HCT116 (cell line): ENCODE results near the gene C11orf91. TPM values are rescaled to one million over a fixed set of nuclear protein-coding genes. Genes with fewer than 3 reads are reported as not detected.

Experiments used
- ATAC-seq: fragments of 200-7000 bp; cut with Tn5 transposase; 2 replicates; pipeline ENCODE4 v1.9.1; 2020; ENCODE audit warnings: mild to moderate bottlenecking, moderate library complexity
- BruUV-seq: library from RNA; stranded (reverse); fragments of 400-500 nt; replicated peaks from 2 replicates; lab custom pipeline; 2021; lab: Mats Ljungman, UMichigan
- CTCF ChIA-PET: fragments of 300-600 bp; sonication (Branson Sonifier 250); formaldehyde crosslinking; loops from one replicate; lab custom pipeline; 2021; ENCODE audit warnings: antibody characterized with exemption; lab: Charles Lee
- POLR2A ChIA-PET: fragments of 300-600, 350-600 bp; sonication (Branson Sonifier 250); formaldehyde crosslinking; loops from one replicate; lab custom pipeline; 2021; ENCODE audit warnings: antibody characterized with exemption; lab: Charles Lee
- RAD21 ChIA-PET, 2 experiments: fragments of 300-600 bp; sonication (Branson Sonifier 250); formaldehyde crosslinking; loops; one replicate each; lab custom pipeline; 2023; ENCODE audit warnings: low total read pairs in 2 of 2; ENCODE audit not compliant: uncharacterized antibody in 2 of 2, unreplicated experiment in 2 of 2, low non-redundant PET in 1 of 2; lab: Charles Lee
- DNase-seq: peaks from one replicate; pipeline ENCODE4 v3.0.0-alpha.2; 2010; ENCODE audit warnings: low read depth, low spot score
- H2AFZ ChIP-seq: fragments of 200-600 bp; shearing (Covaris generic), sonication (generic); 2 replicates; pipeline ENCODE4 v1.6.1; 2017; ENCODE audit warnings: low read depth, mixed run types, mixed read lengths, antibody characterized with exemption, low read length; ENCODE audit not compliant: poor library complexity, severe bottlenecking
- H3K27ac ChIP-seq: 2 replicates; pipeline ENCODE4 v1.5.1; 2012; ENCODE audit warnings: low read depth, low read length
- H3K27me3 ChIP-seq: fragments of 200-600 bp; sonication (generic); 2 replicates; pipeline ENCODE4 v1.6.1; 2016; ENCODE audit warnings: mixed run types, low read length, mixed read lengths; ENCODE audit not compliant: insufficient read depth
- H3K36me3 ChIP-seq, 2 experiments: fragments of 200-500 bp in 1 of 2; fragments of 200-600 bp in 1 of 2; sonication (Bioruptor generic) in 1 of 2; sonication (generic) in 1 of 2; 2 replicates each; pipeline versions ENCODE4 v1.5.1 to v1.6.1; 2014 to 2016; ENCODE audit warnings: low read length in 2 of 2, inconsistent platforms in 1 of 2, mixed read lengths in 1 of 2, mixed run types in 1 of 2; ENCODE audit not compliant: insufficient read depth in 2 of 2, control insufficient read depth in 1 of 2
- H3K4me1 ChIP-seq, 2 experiments: fragments of 200-600 bp in 1 of 2; sonication (generic) in 1 of 2; 2 replicates each; pipeline versions ENCODE4 v1.5.1 to v1.6.1; 2012 to 2017; ENCODE audit warnings: low read length in 2 of 2, inconsistent platforms in 1 of 2, mild to moderate bottlenecking in 1 of 2, mixed read lengths in 1 of 2, mixed run types in 1 of 2, moderate library complexity in 1 of 2; ENCODE audit not compliant: insufficient read depth in 2 of 2, control insufficient read depth in 1 of 2
- H3K4me2 ChIP-seq: fragments of 200-600 bp; sonication (generic); 2 replicates; pipeline ENCODE4 v1.6.1; 2017; ENCODE audit warnings: mixed run types, low read length, mixed read lengths
- H3K4me3 ChIP-seq, 2 experiments: fragments of 200-600 bp in 1 of 2; sonication (generic) in 1 of 2; replicated peaks in 1 of 2; 2 replicates each; pipeline ENCODE4 v1.5.1; 2011 to 2016; ENCODE audit warnings: low read length in 2 of 2, control low read depth in 1 of 2, low read depth in 1 of 2, mild to moderate bottlenecking in 1 of 2, mixed read lengths in 1 of 2, mixed run types in 1 of 2
- H3K79me2 ChIP-seq: fragments of 200-600 bp; sonication (generic); 2 replicates; pipeline ENCODE4 v1.6.1; 2017; ENCODE audit warnings: mild to moderate bottlenecking, mixed run types, low read length, moderate library complexity, mixed read lengths; ENCODE audit not compliant: insufficient read depth
- H3K9ac ChIP-seq: fragments of 200-600 bp; sonication (generic); 2 replicates; pipeline ENCODE4 v1.6.1; 2016; ENCODE audit warnings: low read length, mixed read lengths
- H3K9me2 ChIP-seq: fragments of 200-600 bp; sonication (generic), shearing (Covaris generic); 2 replicates; pipeline ENCODE4 v1.6.1; 2017; ENCODE audit warnings: mixed run types, mild to moderate bottlenecking, moderate library complexity; ENCODE audit not compliant: insufficient read depth
- H3K9me3 ChIP-seq, 2 experiments: fragments of 200-500 bp in 1 of 2; fragments of 200-600 bp in 1 of 2; sonication (Bioruptor generic) in 1 of 2; sonication (generic) in 1 of 2; 2 replicates each; pipeline ENCODE4 v1.6.1; 2014 to 2017; ENCODE audit warnings: low read length in 2 of 2, mixed read lengths in 2 of 2, inconsistent platforms in 1 of 2, low read depth in 1 of 2, mild to moderate bottlenecking in 1 of 2, mixed run types in 1 of 2, moderate library complexity in 1 of 2; ENCODE audit not compliant: control insufficient read depth in 1 of 2, insufficient read depth in 1 of 2
- H4K20me1 ChIP-seq: fragments of 200-600 bp; sonication (generic), shearing (Covaris generic); 2 replicates; pipeline ENCODE4 v1.6.1; 2017; ENCODE audit warnings: mixed run types, mild to moderate bottlenecking, moderate library complexity; ENCODE audit not compliant: insufficient read depth
- ATF3 ChIP-seq: IDR thresholded peaks from 2 replicates; pipeline ENCODE4 v1.6.1; 2012
- CBX3 ChIP-seq: IDR thresholded peaks from 2 replicates; pipeline ENCODE4 v1.6.1; 2012; ENCODE audit warnings: low read depth
- CEBPB ChIP-seq: IDR thresholded peaks from 2 replicates; pipeline ENCODE4 v1.6.1; 2012; ENCODE audit warnings: low read depth
- CTCF ChIP-seq, 3 experiments: fragments of 200-600 bp in 1 of 3; sonication (generic) in 1 of 3; IDR thresholded peaks in 2 of 3; conservative IDR thresholded peaks in 1 of 3; 2 replicates each; pipeline ENCODE4 v1.5.1; 2012 to 2017; ENCODE audit warnings: low read depth in 2 of 3, low read length in 2 of 3, antibody characterized with exemption in 1 of 3, borderline replicate concordance in 1 of 3, control low read depth in 1 of 3, mild to moderate bottlenecking in 1 of 3, mixed read lengths in 1 of 3, mixed run types in 1 of 3, moderate library complexity in 1 of 3; ENCODE audit not compliant: insufficient read depth in 1 of 3
- ELF1 ChIP-seq: IDR thresholded peaks from 2 replicates; pipeline ENCODE4 v1.6.1; 2012; ENCODE audit warnings: low read depth, borderline replicate concordance
- EZH2phosphoT487 ChIP-seq: fragments of 200-600 bp; IDR thresholded peaks from 2 replicates; pipeline ENCODE4 v1.6.1; 2018; ENCODE audit warnings: antibody characterized with exemption, borderline replicate concordance
- FOSL1 ChIP-seq: IDR thresholded peaks from 2 replicates; pipeline ENCODE4 v1.6.1; 2012; ENCODE audit warnings: low read depth
- JUND ChIP-seq: IDR thresholded peaks from 2 replicates; pipeline ENCODE4 v1.6.1; 2012
- POLR2A ChIP-seq: IDR thresholded peaks from 2 replicates; pipeline ENCODE4 v1.7.0; 2011; ENCODE audit warnings: borderline replicate concordance; ENCODE audit not compliant: insufficient read depth, insufficient read length; ENCODE audit errors: extremely low read depth
- POLR2AphosphoS5 ChIP-seq: IDR thresholded peaks from 2 replicates; pipeline ENCODE4 v1.6.1; 2011; ENCODE audit warnings: mild to moderate bottlenecking, low read depth, low read length, moderate library complexity
- REST ChIP-seq: IDR thresholded peaks from 2 replicates; pipeline ENCODE4 v1.6.1; 2012; ENCODE audit warnings: low read depth
- SIN3A ChIP-seq: IDR thresholded peaks from 2 replicates; pipeline ENCODE4 v1.6.1; 2012; ENCODE audit warnings: low read depth
- SP1 ChIP-seq: IDR thresholded peaks from 2 replicates; pipeline ENCODE4 v1.6.1; 2012; ENCODE audit warnings: low read depth
- SRF ChIP-seq: IDR thresholded peaks from 2 replicates; pipeline ENCODE4 v1.6.1; 2012; ENCODE audit warnings: low read depth
- TCF7L2 ChIP-seq: IDR thresholded peaks from 2 replicates; pipeline ENCODE4 v1.7.0; 2011; ENCODE audit warnings: borderline replicate concordance, inconsistent platforms; ENCODE audit not compliant: insufficient read depth, insufficient read length; ENCODE audit errors: extremely low read depth
- YY1 ChIP-seq: IDR thresholded peaks from 2 replicates; pipeline ENCODE4 v1.6.1; 2011; ENCODE audit warnings: low read length, low read depth, moderate library complexity, mild to moderate bottlenecking; ENCODE audit not compliant: insufficient replicate concordance; ENCODE audit errors: extremely low read depth
- ZBTB33 ChIP-seq: IDR thresholded peaks from 2 replicates; pipeline ENCODE4 v1.6.1; 2011; ENCODE audit warnings: mild to moderate bottlenecking, low read length, moderate library complexity; ENCODE audit not compliant: insufficient replicate concordance; ENCODE audit errors: extremely low read depth
- ZFX ChIP-seq: fragments of 450-650 bp; IDR thresholded peaks from 2 replicates; pipeline ENCODE4 v1.6.1; 2017
- ZNF274 ChIP-seq: fragments of 200-500 bp; sonication (Bioruptor generic); IDR thresholded peaks from 2 replicates; pipeline ENCODE4 v1.6.1; 2014; ENCODE audit warnings: mild to moderate bottlenecking, low read depth, low read length, inconsistent platforms
- intact Hi-C: fragments of 100-400 bp; cut with micrococcal nuclease; formaldehyde crosslinking; loops from 2 replicates; pipeline ENCODE4 v1.10.0; 2022
- total RNA-seq: library from RNA; stranded (reverse); gene quantifications from one replicate; pipeline ENCODE4 v1.2.1, GENCODE V29; 2021; ENCODE audit not compliant: unreplicated experiment
- TF ChIP-seq, protein P1 (sequence below): IDR thresholded peaks from 2 replicates; pipeline ENCODE4 v1.6.1; 2012

The C11orf91 gene
- total RNA-seq, 1 experiment from 2014 or later = 0.54 TPM

DNA sequence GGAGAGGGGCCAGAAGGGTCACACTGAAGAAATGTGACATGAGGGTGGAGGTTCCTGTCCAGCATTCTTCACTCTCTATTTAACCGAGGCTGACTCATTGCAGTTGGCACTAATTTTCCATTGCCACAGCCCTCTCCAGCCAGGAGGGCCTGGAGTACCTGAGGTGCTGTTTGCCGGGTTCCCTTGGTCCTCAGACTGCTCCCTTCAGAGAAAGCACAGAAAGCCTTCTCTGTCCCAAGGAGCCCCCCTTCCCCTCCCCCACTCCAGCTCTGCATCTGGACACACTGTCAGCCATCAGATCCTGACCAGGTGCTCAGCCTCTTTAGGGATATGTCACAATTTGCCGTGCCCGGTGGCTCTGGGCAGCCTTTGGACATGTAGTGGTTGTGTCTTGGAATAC lies 3.2 kb upstream of the C11orf91 start:
- Histone ChIP-seq H3K27ac (no peak overlapping the region), H3K4me3 (no peak overlapping the region), H3K4me1 (peaks cover 10 to 62% of the 10 kb centered on the region in 2 experiments)
- no peak for TF ChIP-seq REST
- TF ChIP-seq, protein P1, sequence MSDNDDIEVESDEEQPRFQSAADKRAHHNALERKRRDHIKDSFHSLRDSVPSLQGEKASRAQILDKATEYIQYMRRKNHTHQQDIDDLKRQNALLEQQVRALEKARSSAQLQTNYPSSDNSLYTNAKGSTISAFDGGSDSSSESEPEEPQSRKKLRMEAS = 0 out of 2 replicates have a peak, but pooled peaks have one; percentile 14
- TF ChIP-seq YY1 = no peak
- peak; percentile 54; the same call in 1 of the 2 replicates for TF ChIP-seq SP1
- TF ChIP-seq JUND = peak; percentile 75
- no peak for TF ChIP-seq ELF1
- no peak for TF ChIP-seq ZNF274
- TF ChIP-seq POLR2AphosphoS5 = 0 out of 2 replicates have a peak, but pooled peaks have one; percentile 5
- no peak for TF ChIP-seq POLR2A
- TF ChIP-seq ZBTB33 = no peak
- no peak for TF ChIP-seq CEBPB
- no peak for TF ChIP-seq CBX3
- TF ChIP-seq SRF = no peak
- TF ChIP-seq ATF3 = no peak
- TF ChIP-seq FOSL1 = peak; percentile 64
- no peak for TF ChIP-seq EZH2phosphoT487
- TF ChIP-seq ZFX = no peak
- TF ChIP-seq SIN3A = no peak
- TF ChIP-seq CTCF (IDR thresholded peaks at IDR 0.05 in 2 of 3, conservative IDR thresholded peaks at IDR 0.05 in 1 of 3; ENCODE audit: borderline replicate concordance in 1 of 3, insufficient read depth in 1 of 3, low read depth in 2 of 3, low read length in 2 of 3) = no peak
- no peak for TF ChIP-seq TCF7L2

More for the DNA sequence above, 3.2 kb upstream of the C11orf91 start:
- no peaks in the 10 kb centered on the region; the same call in 1 of the 2 replicates for H4K20me1 ChIP-seq
- no peaks in the 10 kb centered on the region for H3K9me2 ChIP-seq
- ChIA-PET CTCF (interaction anchor here (4.3 kb wide), 1 partner anchor 39 kb away, joined by 16 read pairs; no protein-coding TSS in a partner anchor), POLR2A (interaction anchor here (4.6 kb wide), 1 partner anchor 13 kb away, joined by 38 read pairs; no protein-coding TSS in a partner anchor), RAD21 (no interaction called here)
- no TSS peak for BruUV-seq
- H3K9me3 ChIP-seq = no peaks in the 10 kb centered on the region
- H3K9ac ChIP-seq = peak overlapping the region; percentile 32; the same call in 1 of the 2 replicates
- ATAC-seq (peak; percentile 10; the same call in 1 of the 2 replicates), DNase-seq (no peak)
- peaks cover 10% of the 10 kb centered on the region in 2 experiments; a peak in 2 of 4 replicates for H3K36me3 ChIP-seq
- H3K4me2 ChIP-seq = peak overlapping the region; percentile 56
- no peaks in the 10 kb centered on the region for H3K79me2 ChIP-seq
- no peak overlapping the region for H2AFZ ChIP-seq
- no peaks in the 10 kb centered on the region for H3K27me3 ChIP-seq
- intact Hi-C loops = loop anchor here (5.0 kb wide), 1 partner anchor 34 kb away; the partner anchor contains the start of gene CD59
